GM11168 (cell line): ENCODE measurements around the gene GRHL3.
"Not testable (repeated sequence)": the region's sequence is repeated elsewhere in the genome, so short reads cannot be mapped to it uniquely, and the experiment has no call there.

Source experiments
- in situ Hi-C: fragments of 300-500 bp; cut with MboI; formaldehyde crosslinking; loops from one replicate; pipeline ENCODE4 v1.12.0; 2022; ENCODE audit warnings: low sequenced_read_pairs; ENCODE audit not compliant: unreplicated experiment

The GRHL3 gene

GRCh38 chr1:24319312-24319863, at the start of gene GRHL3:
GRHL3 (plus strand) TSS chr1:24319357; CDS start chr1:24319552, 195 bp downstream.
- in situ Hi-C loops = no loop called here

- in situ Hi-C loops = not testable (repeated sequence)
Measured at GRCh38 chr1:24274203-24275103, 44.7 kb upstream of the GRHL3 start.

GRCh38 chr1:24275104-24275410, 44.1 kb upstream of the GRHL3 start:
- in situ Hi-C loops = no loop called here

- in situ Hi-C loops = no loop called here
Measured at GRCh38 chr1:24275510-24275909, 43.6 kb upstream of the GRHL3 start.

- in situ Hi-C loops = no loop called here
Measured at GRCh38 chr1:24276791-24277190, 42.4 kb upstream of the GRHL3 start.

GRCh38 chr1:24277420-24278169, 41.6 kb upstream of the GRHL3 start:
- in situ Hi-C loops = no loop called here

GRCh38 chr1:24278726-24279125, 40.4 kb upstream of the GRHL3 start:
- in situ Hi-C loops = no loop called here

GRCh38 chr1:24279590-24280232, 39.4 kb upstream of the GRHL3 start:
- in situ Hi-C loops = no loop called here

GRCh38 chr1:24281591-24281990, 37.6 kb upstream of the GRHL3 start:
- in situ Hi-C loops = no loop called here

- in situ Hi-C loops = no loop called here
Measured at GRCh38 chr1:24282491-24282890, 36.7 kb upstream of the GRHL3 start.

GRCh38 chr1:24283326-24284155, 35.6 kb upstream of the GRHL3 start:
- in situ Hi-C loops = no loop called here

- in situ Hi-C loops = no loop called here
Measured at GRCh38 chr1:24284156-24284471, 35.0 kb upstream of the GRHL3 start.

- in situ Hi-C loops = no loop called here
Measured at GRCh38 chr1:24285231-24285630, 33.9 kb upstream of the GRHL3 start.

- in situ Hi-C loops = no loop called here
Measured at GRCh38 chr1:24286246-24287010, 32.7 kb upstream of the GRHL3 start.

- in situ Hi-C loops = not testable (repeated sequence)
Measured at GRCh38 chr1:24287779-24288178, 31.4 kb upstream of the GRHL3 start.

- in situ Hi-C loops = no loop called here
Measured at GRCh38 chr1:24288479-24288878, 30.7 kb upstream of the GRHL3 start.

- in situ Hi-C loops = no loop called here
Measured at GRCh38 chr1:24289937-24290595, 29.1 kb upstream of the GRHL3 start.

- in situ Hi-C loops = no loop called here
Measured at GRCh38 chr1:24290933-24291487, 28.1 kb upstream of the GRHL3 start.

- in situ Hi-C loops = no loop called here
Measured at GRCh38 chr1:24292103-24292502, 27.1 kb upstream of the GRHL3 start.
